ENCODE measurements around the gene PLEKHA7.

PLEKHA7 gene

DNA sequence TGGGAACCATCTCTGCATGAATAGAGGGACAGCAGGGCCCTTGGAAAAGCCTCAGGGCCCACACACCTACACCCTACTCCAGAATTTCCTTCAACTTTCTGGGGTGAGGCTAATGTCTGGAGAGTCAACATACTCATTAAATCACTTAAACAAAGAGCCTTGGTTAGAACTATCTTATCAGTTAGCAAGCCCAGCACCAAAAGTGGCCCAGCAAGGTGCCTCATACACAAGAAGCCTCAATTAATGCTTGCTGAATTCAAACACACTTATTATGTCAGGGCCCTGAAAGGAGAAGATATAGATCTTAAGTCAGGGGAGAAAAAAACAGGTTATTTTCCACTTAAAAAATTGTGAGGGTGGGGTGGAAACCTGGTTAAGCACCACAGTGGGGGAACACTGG lies 214.3 kb downstream of the PLEKHA7 start:
- Histone ChIP-seq H3K4me3 (ENCODE audit: low read depth, low read length) (no peak overlapping the region), H3K36me3 (replicated peaks) (no peaks in the 10 kb centered on the region), H3K27ac (no peak overlapping the region), H3K27me3 (replicated peaks) (no peaks in the 10 kb centered on the region)
- TF ChIP-seq, protein P1, sequence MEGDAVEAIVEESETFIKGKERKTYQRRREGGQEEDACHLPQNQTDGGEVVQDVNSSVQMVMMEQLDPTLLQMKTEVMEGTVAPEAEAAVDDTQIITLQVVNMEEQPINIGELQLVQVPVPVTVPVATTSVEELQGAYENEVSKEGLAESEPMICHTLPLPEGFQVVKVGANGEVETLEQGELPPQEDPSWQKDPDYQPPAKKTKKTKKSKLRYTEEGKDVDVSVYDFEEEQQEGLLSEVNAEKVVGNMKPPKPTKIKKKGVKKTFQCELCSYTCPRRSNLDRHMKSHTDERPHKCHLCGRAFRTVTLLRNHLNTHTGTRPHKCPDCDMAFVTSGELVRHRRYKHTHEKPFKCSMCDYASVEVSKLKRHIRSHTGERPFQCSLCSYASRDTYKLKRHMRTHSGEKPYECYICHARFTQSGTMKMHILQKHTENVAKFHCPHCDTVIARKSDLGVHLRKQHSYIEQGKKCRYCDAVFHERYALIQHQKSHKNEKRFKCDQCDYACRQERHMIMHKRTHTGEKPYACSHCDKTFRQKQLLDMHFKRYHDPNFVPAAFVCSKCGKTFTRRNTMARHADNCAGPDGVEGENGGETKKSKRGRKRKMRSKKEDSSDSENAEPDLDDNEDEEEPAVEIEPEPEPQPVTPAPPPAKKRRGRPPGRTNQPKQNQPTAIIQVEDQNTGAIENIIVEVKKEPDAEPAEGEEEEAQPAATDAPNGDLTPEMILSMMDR (IDR thresholded peaks at IDR 0.05; ENCODE audit: low read depth, low read length, missing control alignments), result no peak
- in situ Hi-C loops (cut with HindIII; ENCODE audit: low pct_ligation_motif_present, low sequenced_read_pairs), result no loop called here
- no peak for DNase-seq

GRCh38 chr11:16799221-16799620 lies 215.0 kb downstream of the PLEKHA7 start:
- H3K27me3 ChIP-seq (replicated peaks), result no peaks in the 10 kb centered on the region
- DNase-seq, result no peak
- in situ Hi-C loops (cut with HindIII; ENCODE audit: low pct_ligation_motif_present, low sequenced_read_pairs), result no loop called here
- H3K36me3 ChIP-seq (replicated peaks), result no peaks in the 10 kb centered on the region
- TF ChIP-seq, protein P1 (IDR thresholded peaks at IDR 0.05; ENCODE audit: low read depth, low read length, missing control alignments), result no peak
- H3K27ac ChIP-seq, result no peak overlapping the region
- no peak overlapping the region for H3K4me3 ChIP-seq (ENCODE audit: low read depth, low read length)

DNA sequence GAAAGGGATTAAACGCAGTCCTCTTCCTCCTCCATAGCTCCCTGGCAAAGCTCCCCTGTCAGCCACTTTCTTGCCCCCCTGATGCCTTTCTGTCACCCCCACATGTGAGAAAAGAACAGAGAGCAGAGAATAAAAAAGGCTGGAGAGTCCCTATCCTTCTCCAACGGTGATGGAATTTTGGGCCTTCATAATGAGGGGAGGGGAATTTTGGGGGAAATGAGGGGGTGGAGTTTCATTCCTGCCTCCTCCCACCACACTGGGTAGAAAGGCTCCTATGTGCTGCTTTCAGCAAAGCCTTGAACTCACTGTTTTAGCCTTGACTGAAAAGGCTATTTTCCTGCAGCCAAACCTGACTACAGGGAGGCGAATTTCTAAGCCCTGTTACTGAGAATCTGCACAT lies 216.4 kb downstream of the PLEKHA7 start:
- DNase-seq, result no peak
- Histone ChIP-seq H3K27ac (no peak overlapping the region), H3K4me3 (ENCODE audit: low read depth, low read length) (no peak overlapping the region), H3K27me3 (replicated peaks) (no peaks in the 10 kb centered on the region), H3K36me3 (replicated peaks) (no peaks in the 10 kb centered on the region)
- TF ChIP-seq, protein P1 (IDR thresholded peaks at IDR 0.05; ENCODE audit: low read depth, low read length, missing control alignments), result no peak
- in situ Hi-C loops (cut with HindIII; ENCODE audit: low pct_ligation_motif_present, low sequenced_read_pairs), result no loop called here

DNA sequence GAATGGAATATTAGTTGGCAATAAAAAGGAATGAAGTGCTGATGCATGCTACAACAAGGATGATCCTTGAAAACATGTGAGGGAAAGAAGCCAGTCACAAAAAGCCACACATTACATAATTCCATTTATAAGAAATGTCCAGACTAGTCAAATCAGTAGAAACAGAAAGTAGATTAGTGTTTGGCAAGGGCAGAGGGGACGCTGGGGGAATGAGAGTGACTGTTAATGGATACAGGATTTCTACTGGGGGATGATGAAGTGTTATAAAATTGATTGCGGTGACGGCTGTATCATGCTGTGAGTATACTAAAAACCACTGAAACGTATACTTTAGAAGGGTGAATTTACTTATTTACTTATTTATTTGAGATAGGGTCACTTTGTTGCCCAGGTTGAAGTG lies 217.9 kb downstream of the PLEKHA7 start:
- Histone ChIP-seq H3K27ac (no peak overlapping the region), H3K36me3 (replicated peaks) (no peaks in the 10 kb centered on the region), H3K4me3 (ENCODE audit: low read depth, low read length) (no peak overlapping the region), H3K27me3 (replicated peaks) (no peaks in the 10 kb centered on the region)
- DNase-seq, result no peak
- TF ChIP-seq, protein P1 (IDR thresholded peaks at IDR 0.05; ENCODE audit: low read depth, low read length, missing control alignments), result no peak
- in situ Hi-C loops (cut with HindIII; ENCODE audit: low pct_ligation_motif_present, low sequenced_read_pairs), result no loop called here

GRCh38 chr11:16795146-16795545 lies 219.1 kb downstream of the PLEKHA7 start:
- TF ChIP-seq, protein P1 (IDR thresholded peaks at IDR 0.05; ENCODE audit: low read depth, low read length, missing control alignments), result no peak
- in situ Hi-C loops (cut with HindIII; ENCODE audit: low pct_ligation_motif_present, low sequenced_read_pairs), result no loop called here
- no peak overlapping the region for H3K4me3 ChIP-seq (ENCODE audit: low read depth, low read length)
- H3K27ac ChIP-seq, result no peak overlapping the region
- H3K36me3 ChIP-seq (replicated peaks), result no peaks in the 10 kb centered on the region
- no peak for DNase-seq
- no peaks in the 10 kb centered on the region for H3K27me3 ChIP-seq (replicated peaks)

- H3K27me3 ChIP-seq (replicated peaks), result no peaks in the 10 kb centered on the region
- in situ Hi-C loops (cut with HindIII; ENCODE audit: low pct_ligation_motif_present, low sequenced_read_pairs), result no loop called here
- DNase-seq, result no peak
- H3K4me3 ChIP-seq (ENCODE audit: low read depth, low read length), result no peak overlapping the region
- H3K36me3 ChIP-seq (replicated peaks), result no peaks in the 10 kb centered on the region
- TF ChIP-seq, protein P1 (IDR thresholded peaks at IDR 0.05; ENCODE audit: low read depth, low read length, missing control alignments), result no peak
- no peak overlapping the region for H3K27ac ChIP-seq
These were observed 220.0 kb downstream of the PLEKHA7 start for GRCh38 chr11:16794047-16794818.
